Measurements from ENCODE around the gene SNAPIN. TPM values are rescaled to one million over a fixed set of nuclear protein-coding genes. Genes with fewer than 3 reads are reported as not detected.

The SNAPIN gene
- total RNA-seq, 1 experiment from 2014 or later: 23.4 TPM

DNA sequence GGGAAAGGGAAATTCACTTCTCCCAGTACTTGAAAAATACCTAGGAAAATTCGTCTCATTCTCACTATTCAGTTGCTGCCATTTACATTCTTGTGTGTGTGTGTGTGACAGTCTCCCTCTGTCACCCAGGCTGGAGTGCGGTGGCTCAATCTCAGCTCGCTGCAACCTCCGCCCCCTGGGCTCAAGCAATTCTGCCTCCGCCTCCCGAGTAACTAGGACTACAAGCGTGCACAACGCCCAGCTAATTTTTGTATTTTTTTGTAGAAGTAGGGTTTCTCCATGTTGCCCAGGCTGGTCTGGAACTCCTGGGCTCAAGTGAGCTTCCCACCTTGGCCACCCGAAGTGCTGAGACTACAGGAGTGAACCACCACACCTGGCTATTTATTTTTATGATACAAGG, 1.2 kb downstream of the SNAPIN start (continued):
- TF ChIP-seq, protein P1, sequence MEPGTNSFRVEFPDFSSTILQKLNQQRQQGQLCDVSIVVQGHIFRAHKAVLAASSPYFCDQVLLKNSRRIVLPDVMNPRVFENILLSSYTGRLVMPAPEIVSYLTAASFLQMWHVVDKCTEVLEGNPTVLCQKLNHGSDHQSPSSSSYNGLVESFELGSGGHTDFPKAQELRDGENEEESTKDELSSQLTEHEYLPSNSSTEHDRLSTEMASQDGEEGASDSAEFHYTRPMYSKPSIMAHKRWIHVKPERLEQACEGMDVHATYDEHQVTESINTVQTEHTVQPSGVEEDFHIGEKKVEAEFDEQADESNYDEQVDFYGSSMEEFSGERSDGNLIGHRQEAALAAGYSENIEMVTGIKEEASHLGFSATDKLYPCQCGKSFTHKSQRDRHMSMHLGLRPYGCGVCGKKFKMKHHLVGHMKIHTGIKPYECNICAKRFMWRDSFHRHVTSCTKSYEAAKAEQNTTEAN (CRISPR knock-in tag; IDR thresholded peaks at IDR 0.05): no peak

DNA sequence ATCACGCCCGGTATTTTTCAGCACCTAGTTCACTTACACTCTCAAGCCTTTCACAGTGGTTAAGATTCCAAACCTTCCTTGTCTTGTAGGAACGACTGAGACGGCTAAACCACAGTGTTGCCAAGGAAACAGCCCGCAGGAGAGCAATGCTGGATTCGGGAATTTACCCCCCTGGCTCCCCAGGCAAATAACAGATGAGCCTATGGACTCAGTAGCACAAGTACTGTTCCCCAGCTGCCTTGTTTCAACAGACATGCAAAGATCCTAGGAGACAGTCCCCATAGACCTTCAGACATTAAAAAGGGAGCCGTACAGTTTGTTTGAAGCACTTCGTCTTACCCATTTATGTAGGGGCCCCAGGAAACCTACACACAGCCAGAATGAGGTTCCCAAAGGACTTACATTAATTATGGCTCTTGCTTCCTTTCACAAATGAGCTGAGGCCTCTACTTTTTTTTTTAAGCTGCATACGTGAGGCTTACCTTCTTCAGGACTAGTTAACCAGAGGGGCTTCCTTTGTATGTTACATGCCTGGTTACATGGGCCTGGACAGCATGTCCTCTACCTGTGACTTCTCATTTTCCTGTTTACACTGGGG, 2.7 kb downstream of the SNAPIN start:
- DNase-seq (ENCODE audit: low spot score): no peak
- peaks cover 59% of the 10 kb centered on the region for H3K36me3 Mint-ChIP-seq

More for the DNA sequence above, 2.7 kb downstream of the SNAPIN start:
- ChIA-PET CTCF (interaction anchor here (0.5 kb wide), 1 partner anchor 308 kb away, joined by 3 read pairs; no protein-coding TSS in a partner anchor), POLR2A (interaction anchor here (0.9 kb wide), 1 partner anchor 27 kb away, joined by 3 read pairs; the partner anchor contains the start of gene CHTOP)
- peak overlapping the region; percentile 29; the same call in 1 of the 2 replicates for H3K4me3 Mint-ChIP-seq
- peak overlapping the region; percentile 79; the same call in 1 of the 2 replicates for H3K27ac Mint-ChIP-seq
- peak; percentile 7 for TF ChIP-seq NFATC4 (CRISPR knock-in tag; IDR thresholded peaks at IDR 0.05)
- peak; percentile 75; the same call in 1 of the 2 replicates for TF ChIP-seq PRRX2 (CRISPR knock-in tag; IDR thresholded peaks at IDR 0.05)
- no peak for TF ChIP-seq FOXP1 (CRISPR knock-in tag; IDR thresholded peaks at IDR 0.05; ENCODE audit: borderline replicate concordance)
- TF ChIP-seq ZNF416 (CRISPR knock-in tag; IDR thresholded peaks at IDR 0.05): no peak
- TF ChIP-seq ESRRA (CRISPR knock-in tag; IDR thresholded peaks at IDR 0.05; ENCODE audit: borderline replicate concordance): no peak
- peak; percentile 76; the same call in 1 of the 2 replicates for TF ChIP-seq ZNF532 (CRISPR knock-in tag; IDR thresholded peaks at IDR 0.05; ENCODE audit: borderline replicate concordance)
- TF ChIP-seq ZNF425 (CRISPR knock-in tag; conservative IDR thresholded peaks at IDR 0.05): 0 out of 2 replicates have a peak, but pooled peaks have one; percentile 21
- peak; percentile 86; the same call in 1 of the 2 replicates for TF ChIP-seq EMX1 (CRISPR knock-in tag; IDR thresholded peaks at IDR 0.05)
- TF ChIP-seq, protein P2, sequence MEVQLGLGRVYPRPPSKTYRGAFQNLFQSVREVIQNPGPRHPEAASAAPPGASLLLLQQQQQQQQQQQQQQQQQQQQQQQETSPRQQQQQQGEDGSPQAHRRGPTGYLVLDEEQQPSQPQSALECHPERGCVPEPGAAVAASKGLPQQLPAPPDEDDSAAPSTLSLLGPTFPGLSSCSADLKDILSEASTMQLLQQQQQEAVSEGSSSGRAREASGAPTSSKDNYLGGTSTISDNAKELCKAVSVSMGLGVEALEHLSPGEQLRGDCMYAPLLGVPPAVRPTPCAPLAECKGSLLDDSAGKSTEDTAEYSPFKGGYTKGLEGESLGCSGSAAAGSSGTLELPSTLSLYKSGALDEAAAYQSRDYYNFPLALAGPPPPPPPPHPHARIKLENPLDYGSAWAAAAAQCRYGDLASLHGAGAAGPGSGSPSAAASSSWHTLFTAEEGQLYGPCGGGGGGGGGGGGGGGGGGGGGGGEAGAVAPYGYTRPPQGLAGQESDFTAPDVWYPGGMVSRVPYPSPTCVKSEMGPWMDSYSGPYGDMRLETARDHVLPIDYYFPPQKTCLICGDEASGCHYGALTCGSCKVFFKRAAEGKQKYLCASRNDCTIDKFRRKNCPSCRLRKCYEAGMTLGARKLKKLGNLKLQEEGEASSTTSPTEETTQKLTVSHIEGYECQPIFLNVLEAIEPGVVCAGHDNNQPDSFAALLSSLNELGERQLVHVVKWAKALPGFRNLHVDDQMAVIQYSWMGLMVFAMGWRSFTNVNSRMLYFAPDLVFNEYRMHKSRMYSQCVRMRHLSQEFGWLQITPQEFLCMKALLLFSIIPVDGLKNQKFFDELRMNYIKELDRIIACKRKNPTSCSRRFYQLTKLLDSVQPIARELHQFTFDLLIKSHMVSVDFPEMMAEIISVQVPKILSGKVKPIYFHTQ (CRISPR knock-in tag; IDR thresholded peaks at IDR 0.05): peak; percentile 82
- no peaks in the 10 kb centered on the region for H3K9me3 Mint-ChIP-seq
- ATAC-seq: no peak
- H3K27me3 Mint-ChIP-seq (ENCODE audit: low read depth): no peaks in the 10 kb centered on the region
- H3K4me1 Mint-ChIP-seq: peaks cover 8% of the 10 kb centered on the region

Data from WTC11 (cell line).